GM18858 (cell line): ENCODE data around the gene KDM4C.

Source experiments
- ATAC-seq: cut with Tn5 transposase; IDR thresholded peaks from one replicate; pipeline ENCODE4 v1.9.1; 2021; ENCODE audit not compliant: unreplicated experiment

KDM4C gene

DNA sequence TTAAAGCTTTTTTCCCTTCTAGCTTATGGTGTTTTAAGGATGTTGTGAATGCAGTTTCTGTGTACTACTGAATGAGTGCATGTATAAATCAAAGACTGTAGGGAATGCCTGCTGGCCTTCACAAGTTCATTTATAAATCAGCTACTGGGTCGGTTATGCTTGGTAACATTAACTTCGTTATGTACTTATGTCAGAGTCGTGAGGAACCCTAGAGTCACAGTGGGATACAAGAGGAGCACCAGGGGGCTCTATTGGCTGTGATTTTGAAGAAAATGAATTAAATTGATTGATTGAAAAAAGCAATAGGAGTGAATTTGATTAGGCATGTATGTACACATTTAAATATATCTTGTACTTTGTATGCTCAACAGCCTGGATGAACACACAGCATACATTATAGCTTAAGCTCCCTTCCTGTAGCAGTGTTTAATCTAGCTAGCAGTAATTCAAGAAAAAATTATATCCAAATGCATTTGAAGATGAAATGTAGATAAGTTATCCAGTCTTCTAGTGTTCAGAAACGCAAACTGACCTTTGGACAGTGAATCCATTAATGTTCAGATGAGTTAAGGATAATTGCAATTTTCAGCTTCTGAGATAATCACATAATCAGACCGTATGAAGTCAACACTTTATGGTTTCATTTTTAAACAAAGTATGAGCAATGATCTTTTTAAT lies 204.2 kb downstream of the KDM4C start:
- no peak for ATAC-seq

GRCh38 chr9:6965566-6965965 lies 207.8 kb downstream of the KDM4C start:
- ATAC-seq: no peak

- no peak for ATAC-seq
Observed at GRCh38 chr9:6968271-6968670, 210.5 kb downstream of the KDM4C start.

DNA sequence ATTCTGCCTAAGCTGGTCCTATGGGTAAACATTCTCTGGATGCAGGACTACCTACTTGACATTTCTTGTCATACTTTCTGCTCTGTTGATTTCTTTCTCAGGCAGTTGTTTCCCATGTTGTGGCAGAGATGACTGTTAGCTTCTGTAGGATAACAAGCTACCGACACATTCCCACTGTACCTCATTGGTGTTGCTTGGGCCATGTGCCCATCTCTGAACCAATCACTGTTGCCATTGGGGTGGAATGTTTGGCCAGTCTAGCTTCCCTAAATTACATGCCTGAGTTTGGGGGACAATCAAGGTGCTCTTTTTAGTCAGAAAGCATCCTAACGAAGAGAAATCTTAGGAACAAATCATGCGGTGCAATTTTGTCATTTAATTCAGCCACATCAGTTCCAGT lies 212.0 kb downstream of the KDM4C start:
- ATAC-seq: no peak

DNA sequence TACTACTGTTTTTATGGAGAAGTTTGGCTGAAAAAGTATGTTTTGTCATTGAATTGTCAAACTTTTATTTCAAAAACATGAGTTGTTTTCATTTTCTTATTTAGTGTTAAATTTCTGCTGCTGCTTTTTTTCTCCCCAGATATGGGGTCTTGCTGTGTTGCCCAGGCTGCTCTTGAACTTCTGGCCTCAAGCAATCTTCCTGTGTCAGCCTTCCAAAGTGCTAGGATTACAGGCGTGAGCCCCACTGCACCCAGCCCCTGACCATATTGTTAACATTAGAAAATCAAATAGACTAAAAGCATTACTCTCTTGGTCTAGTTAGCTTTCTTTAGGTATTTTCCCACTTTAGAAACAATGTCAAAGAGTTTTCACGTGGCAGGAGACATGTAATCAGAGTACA lies 215.3 kb downstream of the KDM4C start:
- ATAC-seq: no peak

- ATAC-seq: peak; percentile 100
Observed at GRCh38 chr9:6973762-6974161, 216.0 kb downstream of the KDM4C start.

DNA sequence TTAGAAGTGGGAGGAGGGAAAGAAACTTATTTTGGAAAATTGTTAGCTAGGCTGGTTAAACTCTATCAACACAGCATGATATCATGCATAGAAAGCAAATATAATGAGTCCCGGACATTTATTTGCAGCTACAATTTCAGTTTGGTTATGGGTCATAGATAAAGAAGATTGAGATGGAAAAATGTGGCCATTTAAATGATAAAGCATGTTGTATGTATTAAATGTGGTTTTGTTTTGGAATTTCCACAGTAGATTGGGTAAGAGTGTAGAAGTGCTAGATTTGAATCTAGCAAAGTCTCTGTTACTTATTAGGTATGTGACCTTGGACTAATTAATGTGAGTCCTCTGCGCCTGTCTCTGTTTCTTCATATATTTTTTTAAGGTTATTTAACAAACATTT lies 217.4 kb downstream of the KDM4C start:
- no peak for ATAC-seq

DNA sequence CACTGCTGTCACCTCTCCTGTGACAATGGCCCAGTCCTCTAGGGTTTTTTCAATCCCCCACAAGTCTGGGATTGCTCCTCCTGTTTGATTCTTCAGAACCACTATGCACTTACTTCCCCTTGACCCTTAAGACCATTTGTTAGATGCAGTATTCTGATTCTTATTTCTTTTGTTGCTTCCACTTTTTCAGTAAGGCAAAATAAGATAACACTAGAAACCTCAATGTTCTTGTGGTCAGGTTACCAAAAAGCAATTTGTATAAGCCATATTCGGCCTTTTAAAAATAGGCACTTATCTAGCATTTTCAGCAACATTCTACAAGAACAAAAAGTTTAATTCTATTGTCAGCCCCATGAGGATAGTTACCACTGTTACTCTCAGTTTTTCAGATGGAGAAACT lies 220.0 kb downstream of the KDM4C start:
- ATAC-seq: no peak

DNA sequence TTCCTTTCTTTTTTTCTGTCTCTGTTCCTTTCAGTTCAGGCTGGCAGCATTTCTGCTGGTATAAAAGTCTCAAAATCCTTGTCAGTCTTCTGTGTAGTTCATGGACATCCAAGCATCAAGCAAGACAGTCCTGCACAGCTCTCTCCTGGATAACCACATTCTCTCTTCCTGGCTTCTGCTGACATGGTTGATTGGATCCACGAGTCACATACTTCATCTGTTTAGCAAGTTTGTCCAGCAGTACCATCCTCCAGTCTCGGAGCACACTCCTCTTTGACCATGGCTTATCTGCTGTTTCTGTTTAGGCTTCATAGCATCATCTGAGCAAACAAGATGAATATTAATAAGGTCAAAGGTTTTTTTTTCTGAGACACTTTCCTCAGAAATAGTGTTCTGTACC lies 220.8 kb downstream of the KDM4C start:
- no peak for ATAC-seq

DNA sequence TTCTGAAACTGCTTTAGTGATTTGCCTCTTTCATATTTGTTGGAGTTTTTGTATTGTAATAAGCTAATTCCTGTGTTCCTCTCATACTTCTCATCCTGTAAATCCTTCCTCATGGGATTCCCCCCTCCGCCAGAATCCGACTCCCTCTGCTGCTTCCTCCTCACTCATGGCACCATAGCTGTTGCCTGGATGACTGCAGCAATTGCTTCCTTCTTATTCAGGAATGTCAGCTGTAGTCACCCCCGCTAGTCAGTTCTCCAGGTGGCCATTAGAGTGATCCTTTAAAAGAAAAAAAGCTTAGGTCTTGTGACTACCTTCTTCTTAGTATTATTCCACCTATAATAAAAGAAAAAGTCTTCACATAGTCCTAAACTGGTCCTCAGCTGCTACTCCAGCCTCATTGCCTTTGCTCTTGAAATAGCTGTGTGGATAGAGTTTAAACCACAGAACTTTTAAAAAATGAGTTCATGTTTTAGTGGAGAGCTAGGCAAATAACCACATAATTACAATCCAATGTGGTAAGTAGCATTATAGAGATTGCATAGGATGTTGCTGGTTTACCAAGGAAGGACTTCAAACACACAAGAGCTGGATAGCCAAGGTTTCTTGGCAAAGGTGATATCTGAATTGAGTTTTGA lies 227.3 kb downstream of the KDM4C start:
- no peak for ATAC-seq

DNA sequence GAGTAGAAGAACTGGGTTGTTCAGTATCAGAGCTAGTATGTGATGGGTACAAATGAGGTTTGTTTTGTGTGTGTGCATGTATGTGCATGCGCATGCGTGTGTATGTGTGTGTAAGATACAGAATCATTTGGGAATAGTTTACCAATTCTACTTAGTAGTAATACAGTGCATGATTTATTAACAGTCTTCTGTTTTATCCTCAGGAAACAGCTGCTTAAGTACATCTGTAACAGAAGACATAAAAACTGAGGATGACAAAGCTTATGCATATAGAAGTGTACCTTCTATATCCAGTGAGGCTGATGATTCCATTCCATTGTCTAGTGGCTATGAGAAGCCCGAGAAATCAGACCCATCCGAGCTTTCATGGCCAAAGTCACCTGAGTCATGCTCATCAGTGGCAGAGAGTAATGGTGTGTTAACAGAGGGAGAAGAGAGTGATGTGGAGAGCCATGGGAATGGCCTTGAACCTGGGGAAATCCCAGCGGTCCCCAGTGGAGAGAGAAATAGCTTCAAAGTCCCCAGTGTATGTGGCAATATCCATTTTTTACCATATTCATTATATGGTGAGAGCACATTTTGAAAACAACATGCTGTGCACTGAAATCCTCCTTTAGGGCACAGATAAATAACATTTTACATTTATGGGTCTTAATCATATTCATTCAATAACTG lies 228.5 kb downstream of the KDM4C start:
- no peak for ATAC-seq

- ATAC-seq: no peak
Observed at GRCh38 chr9:6987381-6987780, 229.6 kb downstream of the KDM4C start.

DNA sequence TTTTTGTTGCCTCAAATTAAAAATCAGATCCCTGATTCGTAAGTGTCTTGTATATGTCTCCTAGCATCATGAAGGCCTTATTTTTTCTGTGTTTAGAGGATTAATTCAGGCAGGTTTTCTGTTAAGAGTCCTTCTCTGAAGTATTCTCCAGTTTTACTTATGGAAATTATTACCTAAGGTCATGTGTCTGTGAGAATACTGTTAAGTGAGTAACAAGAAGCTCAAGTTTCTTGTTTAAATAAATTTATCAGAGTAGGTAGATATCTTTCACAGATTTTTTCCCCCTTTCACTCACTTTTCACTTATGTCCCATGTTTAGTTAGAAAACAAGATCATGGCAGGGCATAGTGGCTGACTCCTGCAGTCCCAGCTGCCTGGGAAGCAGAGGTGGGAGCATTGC lies 233.6 kb downstream of the KDM4C start:
- ATAC-seq: no peak

DNA sequence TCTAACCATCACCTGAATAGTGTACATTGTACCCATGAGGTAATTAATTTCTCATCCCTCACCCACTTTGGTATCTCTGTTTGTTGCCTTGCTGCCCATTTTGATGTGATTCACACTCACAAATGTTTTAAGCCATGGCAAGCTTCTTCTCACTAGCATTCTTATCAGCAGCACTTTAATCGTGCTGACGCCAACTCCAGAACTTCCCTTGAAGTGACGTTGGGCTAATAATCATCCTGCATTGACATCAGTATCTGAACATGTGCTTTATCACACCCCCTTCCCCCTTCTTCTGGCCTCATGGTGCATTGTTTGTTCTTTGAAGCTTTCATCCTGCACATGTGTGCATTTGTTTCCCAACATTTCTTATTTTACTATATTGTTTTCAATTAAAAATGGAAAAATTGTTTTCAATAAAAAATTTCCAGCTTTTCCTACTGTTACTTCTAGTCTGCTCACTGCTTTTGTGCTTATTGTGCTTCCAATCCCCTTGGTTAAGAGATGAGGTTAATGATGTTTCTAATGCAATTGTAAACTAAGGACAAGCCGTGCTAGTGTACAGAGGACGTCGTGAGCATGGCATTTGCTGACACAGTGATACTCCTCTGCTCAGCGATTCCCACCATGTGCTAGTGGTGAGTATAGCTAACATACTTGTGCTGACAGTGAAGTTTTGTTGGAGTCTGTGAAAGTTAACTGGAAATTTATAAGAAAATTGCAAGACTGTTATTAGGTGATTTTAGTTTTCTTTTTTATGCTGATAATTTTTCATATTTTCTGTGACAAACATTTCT lies 238.5 kb downstream of the KDM4C start:
- no peak for ATAC-seq

GRCh38 chr9:6997330-6997729 lies 239.6 kb downstream of the KDM4C start:
- ATAC-seq: no peak

DNA sequence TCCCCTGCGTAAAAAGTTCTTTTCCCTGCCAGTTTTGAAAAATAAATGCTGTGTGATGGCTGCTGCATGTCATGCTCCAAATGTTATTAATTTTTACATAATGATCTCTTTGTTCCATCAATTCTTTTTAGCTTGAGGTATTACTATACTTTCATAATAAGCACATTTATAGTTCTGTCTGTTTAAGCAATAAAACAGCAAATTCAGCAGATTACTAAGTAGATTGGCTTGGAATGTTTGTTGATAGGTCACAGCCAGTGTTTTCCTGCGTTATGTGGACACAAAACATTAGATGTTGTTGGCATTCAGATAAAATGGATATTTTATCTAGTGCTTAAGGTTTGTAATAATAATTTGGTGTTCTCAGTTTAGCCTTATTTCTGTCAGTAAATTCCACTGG lies 242.0 kb downstream of the KDM4C start:
- no peak for ATAC-seq

GRCh38 chr9:7001571-7001970 lies 243.8 kb downstream of the KDM4C start:
- no peak for ATAC-seq

DNA sequence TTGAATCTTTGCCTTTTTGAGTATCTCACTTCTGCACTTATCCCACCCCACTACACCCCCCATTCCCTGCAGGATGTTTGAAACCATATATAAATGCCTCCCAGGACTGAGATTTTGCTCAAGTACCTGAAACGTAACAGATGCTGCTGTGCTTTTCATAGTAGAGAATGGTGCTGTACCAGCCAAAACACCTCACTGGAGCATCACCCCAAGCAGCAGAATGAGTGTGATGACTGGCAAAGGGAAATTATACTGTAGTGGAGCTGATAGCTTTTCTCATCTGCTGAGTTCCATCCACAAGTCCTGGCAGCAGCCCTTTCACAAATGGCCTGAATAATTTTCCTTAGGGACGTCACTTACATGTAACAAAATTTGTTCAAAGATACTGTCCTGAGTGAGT lies 246.1 kb downstream of the KDM4C start:
- ATAC-seq: no peak

DNA sequence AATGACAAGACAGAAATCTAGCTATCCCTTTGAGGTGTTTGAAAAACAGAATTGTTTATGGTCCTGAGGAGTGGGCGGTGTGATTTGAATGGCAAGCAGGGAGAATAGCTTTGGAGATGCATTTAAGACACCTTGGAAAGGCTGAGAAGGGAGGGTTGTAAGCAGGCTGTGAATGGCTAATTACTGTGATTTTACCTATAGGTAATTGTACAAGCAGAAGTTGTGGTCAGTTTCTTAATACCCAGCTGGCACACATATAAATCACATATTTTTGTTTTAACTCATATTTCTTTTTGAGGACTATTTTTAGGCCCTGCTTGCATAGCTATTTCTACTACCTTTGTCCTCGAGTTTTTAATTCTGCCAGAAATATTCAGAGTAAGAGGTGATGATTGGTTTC lies 248.6 kb downstream of the KDM4C start:
- ATAC-seq: no peak

DNA sequence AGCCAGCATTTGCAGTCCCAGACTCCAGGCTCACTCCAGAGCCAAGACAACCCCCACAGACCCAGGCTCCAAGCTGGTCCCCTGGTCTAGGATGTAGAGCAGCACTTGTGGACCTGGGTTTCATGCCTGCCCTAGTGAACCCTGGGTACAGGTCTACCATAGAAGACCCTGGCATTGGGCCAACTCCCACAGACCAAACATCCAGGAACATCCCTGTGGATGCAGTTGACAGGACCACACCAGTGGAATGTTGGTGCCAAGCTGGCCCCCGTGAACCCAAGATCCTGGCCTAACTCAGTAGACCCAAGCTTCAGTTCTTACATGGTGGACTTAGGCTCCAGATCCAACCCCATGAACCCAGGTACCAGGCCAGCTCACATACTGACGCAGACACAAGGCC lies 250.6 kb downstream of the KDM4C start:
- no peak for ATAC-seq

GRCh38 chr9:7009065-7009464 lies 251.3 kb downstream of the KDM4C start:
- ATAC-seq: no peak
